Astrocyte (in vitro differentiated cells and primary cell): ENCODE data around the gene PDE9A.

ENCODE experiments used
- EZH2 ChIP-seq: IDR thresholded peaks from 2 replicates; pipeline ENCODE4 v1.6.1; 2012; ENCODE audit warnings: mild to moderate bottlenecking, low read length, inconsistent platforms; ENCODE audit not compliant: insufficient read depth
- TF ChIP-seq, protein P1 (sequence below): IDR thresholded peaks from 2 replicates; pipeline ENCODE4 v1.5.1; 2011; ENCODE audit warnings: low read depth, mild to moderate bottlenecking, inconsistent platforms, low read length, moderate library complexity; ENCODE audit not compliant: insufficient read depth

DNA sequence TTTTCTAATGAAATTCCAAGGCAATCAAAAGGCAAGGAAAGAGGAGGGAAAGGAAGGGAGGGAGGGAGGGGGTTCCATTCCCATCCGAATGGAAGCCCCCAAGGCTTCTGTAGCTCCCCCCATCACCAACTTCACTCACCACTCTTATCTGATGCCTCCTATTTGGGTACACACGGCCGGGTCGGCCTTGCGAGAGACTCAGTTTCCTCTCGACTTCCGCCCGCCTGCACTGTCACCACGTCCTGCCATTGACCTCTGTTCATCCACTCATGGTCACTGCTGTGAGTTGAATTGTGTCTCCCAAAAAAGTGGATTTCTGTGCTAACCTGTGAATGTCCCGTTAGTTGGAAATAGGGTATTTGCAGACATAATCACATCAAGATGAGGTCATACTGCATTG is 11.2 kb downstream of the PDE9A start:
- TF ChIP-seq, protein P1, sequence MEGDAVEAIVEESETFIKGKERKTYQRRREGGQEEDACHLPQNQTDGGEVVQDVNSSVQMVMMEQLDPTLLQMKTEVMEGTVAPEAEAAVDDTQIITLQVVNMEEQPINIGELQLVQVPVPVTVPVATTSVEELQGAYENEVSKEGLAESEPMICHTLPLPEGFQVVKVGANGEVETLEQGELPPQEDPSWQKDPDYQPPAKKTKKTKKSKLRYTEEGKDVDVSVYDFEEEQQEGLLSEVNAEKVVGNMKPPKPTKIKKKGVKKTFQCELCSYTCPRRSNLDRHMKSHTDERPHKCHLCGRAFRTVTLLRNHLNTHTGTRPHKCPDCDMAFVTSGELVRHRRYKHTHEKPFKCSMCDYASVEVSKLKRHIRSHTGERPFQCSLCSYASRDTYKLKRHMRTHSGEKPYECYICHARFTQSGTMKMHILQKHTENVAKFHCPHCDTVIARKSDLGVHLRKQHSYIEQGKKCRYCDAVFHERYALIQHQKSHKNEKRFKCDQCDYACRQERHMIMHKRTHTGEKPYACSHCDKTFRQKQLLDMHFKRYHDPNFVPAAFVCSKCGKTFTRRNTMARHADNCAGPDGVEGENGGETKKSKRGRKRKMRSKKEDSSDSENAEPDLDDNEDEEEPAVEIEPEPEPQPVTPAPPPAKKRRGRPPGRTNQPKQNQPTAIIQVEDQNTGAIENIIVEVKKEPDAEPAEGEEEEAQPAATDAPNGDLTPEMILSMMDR, result no peak
- no peak for TF ChIP-seq EZH2
